Left ventricle myocardium inferior (tissue), 1 donor: ENCODE results near the gene DENND1A. TPM values are rescaled to one million over a fixed set of nuclear protein-coding genes. Genes with fewer than 3 reads are reported as not detected.

ENCODE experiments used
- DNase-seq: peaks from one replicate; pipeline ENCODE4 v3.0.0-alpha.2; 2020
- H3K27ac ChIP-seq: fragments of 200-600 bp; replicated peaks from 2 replicates; pipeline ENCODE4 v1.8.0; 2021
- H3K27me3 ChIP-seq: fragments of 200-600 bp; 2 replicates; pipeline ENCODE4 v1.8.0; 2021; ENCODE audit warnings: low read depth
- H3K36me3 ChIP-seq: fragments of 200-600 bp; 2 replicates; pipeline ENCODE4 v1.8.0; 2021
- H3K4me1 ChIP-seq: fragments of 200-600 bp; 2 replicates; pipeline ENCODE4 v1.8.0; 2021
- H3K4me3 ChIP-seq: fragments of 200-600 bp; 2 replicates; pipeline ENCODE4 v1.8.0; 2021; ENCODE audit warnings: mild to moderate bottlenecking, moderate library complexity
- H3K9me3 ChIP-seq: fragments of 200-600 bp; replicated peaks from 2 replicates; pipeline ENCODE4 v1.8.0; 2021
- intact Hi-C: fragments of 100-400 bp; cut with micrococcal nuclease; formaldehyde crosslinking; loops from one replicate; pipeline ENCODE4 v1.11.0; 2022
- total RNA-seq: library from RNA; stranded (reverse); fragmentation: NEBNext Ultra II Directional; extraction: Animal tissue kit (Norgen Biotek cat#: 25700); gene quantifications from one replicate; pipeline ENCODE4 v1.2.1, GENCODE V29; 2021
- TF ChIP-seq, protein P1 (sequence below): fragments of 200-600 bp; IDR thresholded peaks from 2 replicates; pipeline ENCODE4 v1.8.0; 2021; ENCODE audit warnings: antibody characterized with exemption, mild to moderate bottlenecking, borderline replicate concordance
- donor health status: DM: no; HTN: yes; CAD: no; lungs with severe emphysema.

Gene DENND1A
- total RNA-seq, 1 donor from 2014 or later, result 12.2 TPM

DNA sequence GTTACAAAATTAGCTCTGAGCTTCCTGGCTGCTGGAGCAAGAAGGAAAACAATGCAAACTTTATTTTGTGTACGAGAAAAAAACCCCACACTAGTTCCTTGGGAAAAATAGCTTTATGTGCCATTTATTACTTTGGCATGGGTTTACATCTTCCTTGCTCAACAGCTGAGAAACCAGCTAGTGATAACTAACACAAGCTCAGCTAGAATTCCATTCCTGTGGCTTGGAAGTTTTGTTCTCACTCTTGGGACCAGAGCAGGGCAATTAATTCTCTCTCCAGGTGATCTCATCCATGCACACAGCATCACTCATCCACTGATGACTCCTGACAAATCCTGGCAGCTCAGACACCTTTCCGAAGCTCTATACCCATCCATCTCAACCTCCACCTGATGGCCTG lies 469.8 kb downstream of the DENND1A start:
- TF ChIP-seq, protein P1, sequence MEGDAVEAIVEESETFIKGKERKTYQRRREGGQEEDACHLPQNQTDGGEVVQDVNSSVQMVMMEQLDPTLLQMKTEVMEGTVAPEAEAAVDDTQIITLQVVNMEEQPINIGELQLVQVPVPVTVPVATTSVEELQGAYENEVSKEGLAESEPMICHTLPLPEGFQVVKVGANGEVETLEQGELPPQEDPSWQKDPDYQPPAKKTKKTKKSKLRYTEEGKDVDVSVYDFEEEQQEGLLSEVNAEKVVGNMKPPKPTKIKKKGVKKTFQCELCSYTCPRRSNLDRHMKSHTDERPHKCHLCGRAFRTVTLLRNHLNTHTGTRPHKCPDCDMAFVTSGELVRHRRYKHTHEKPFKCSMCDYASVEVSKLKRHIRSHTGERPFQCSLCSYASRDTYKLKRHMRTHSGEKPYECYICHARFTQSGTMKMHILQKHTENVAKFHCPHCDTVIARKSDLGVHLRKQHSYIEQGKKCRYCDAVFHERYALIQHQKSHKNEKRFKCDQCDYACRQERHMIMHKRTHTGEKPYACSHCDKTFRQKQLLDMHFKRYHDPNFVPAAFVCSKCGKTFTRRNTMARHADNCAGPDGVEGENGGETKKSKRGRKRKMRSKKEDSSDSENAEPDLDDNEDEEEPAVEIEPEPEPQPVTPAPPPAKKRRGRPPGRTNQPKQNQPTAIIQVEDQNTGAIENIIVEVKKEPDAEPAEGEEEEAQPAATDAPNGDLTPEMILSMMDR, result no peak
- H3K36me3 ChIP-seq, result peaks cover 16% of the 10 kb centered on the region
- H3K27ac ChIP-seq, result no peak overlapping the region
- no peaks in the 10 kb centered on the region for H3K9me3 ChIP-seq
- DNase-seq, result no peak
- intact Hi-C loops, result no loop called here
- no peak overlapping the region for H3K4me3 ChIP-seq
- no peaks in the 10 kb centered on the region for H3K27me3 ChIP-seq
- H3K4me1 ChIP-seq, result no peaks in the 10 kb centered on the region

DNA sequence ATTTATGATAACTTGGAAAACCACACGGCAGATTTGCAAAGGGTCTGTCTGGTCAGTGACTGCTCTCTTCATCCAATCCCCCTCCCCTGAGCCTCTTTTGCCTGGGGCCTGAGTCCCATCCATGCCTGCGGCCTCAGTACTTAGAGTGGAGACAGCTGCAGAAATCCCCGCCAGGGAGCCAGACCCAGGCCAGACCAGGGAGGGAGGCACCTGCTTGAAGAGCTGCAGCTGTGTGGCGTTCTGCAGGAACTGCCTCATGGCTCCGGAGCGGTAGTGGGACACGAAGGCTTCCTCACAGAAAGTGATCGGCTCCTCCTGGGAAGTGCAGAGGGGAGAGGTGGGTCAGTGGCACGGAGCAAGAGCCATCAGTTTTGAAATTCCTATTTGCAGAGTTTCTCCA lies 472.3 kb downstream of the DENND1A start:
- no peaks in the 10 kb centered on the region for H3K9me3 ChIP-seq
- DNase-seq, result peak; percentile 46
- H3K36me3 ChIP-seq, result peaks cover 18% of the 10 kb centered on the region
- H3K27ac ChIP-seq, result no peak overlapping the region
- no peak overlapping the region for H3K4me3 ChIP-seq
- H3K27me3 ChIP-seq, result no peaks in the 10 kb centered on the region
- intact Hi-C loops, result no loop called here
- no peaks in the 10 kb centered on the region for H3K4me1 ChIP-seq
- TF ChIP-seq, protein P1, result no peak

DNA sequence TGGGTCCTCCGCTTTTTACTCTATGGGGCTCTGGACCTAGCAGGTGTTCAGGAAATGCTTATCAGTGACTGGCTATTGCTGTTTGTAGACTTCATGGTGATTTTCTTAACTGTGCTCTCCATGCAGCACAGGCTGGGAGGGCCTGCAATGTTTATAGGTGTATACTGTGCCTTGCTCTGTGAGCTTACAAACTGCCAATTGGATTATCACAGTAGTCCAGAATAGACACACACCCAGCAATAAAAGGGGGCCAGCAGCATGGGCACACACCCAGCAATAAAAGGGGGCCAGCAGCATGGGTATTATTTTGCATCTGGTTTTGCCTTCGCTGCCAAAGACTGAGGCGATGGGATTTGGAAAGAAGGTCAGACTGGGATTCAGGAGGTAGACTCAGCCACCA lies 473.9 kb downstream of the DENND1A start:
- Histone ChIP-seq H3K4me1 (peaks cover 5% of the 10 kb centered on the region), H3K36me3 (peaks cover 29% of the 10 kb centered on the region), H3K4me3 (no peak overlapping the region), H3K27me3 (no peaks in the 10 kb centered on the region), H3K9me3 (no peaks in the 10 kb centered on the region), H3K27ac (no peak overlapping the region)
- DNase-seq, result no peak
- TF ChIP-seq, protein P1, result no peak
- intact Hi-C loops, result no loop called here

DNA sequence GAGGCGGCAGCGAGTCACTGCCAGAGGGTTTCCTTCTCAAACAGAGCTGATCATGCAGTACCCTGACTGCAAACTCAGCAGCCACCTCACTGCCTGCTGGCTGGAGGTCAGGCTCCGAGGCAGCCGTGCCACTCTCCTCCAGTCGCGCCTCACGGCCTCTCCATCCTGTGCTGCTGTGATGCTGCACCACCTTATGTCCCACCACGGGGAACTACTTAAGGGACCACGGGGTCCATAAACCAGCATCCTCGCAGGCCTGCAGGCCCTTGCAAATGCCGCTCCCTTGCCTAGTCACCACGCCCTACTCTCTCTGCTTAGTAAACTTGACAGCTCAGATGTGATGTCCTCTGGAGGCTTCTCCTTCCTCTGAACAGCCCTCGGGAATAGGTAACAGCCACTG lies 474.7 kb downstream of the DENND1A start:
- no peak overlapping the region for H3K27ac ChIP-seq
- H3K27me3 ChIP-seq, result no peaks in the 10 kb centered on the region
- TF ChIP-seq, protein P1, result no peak
- peaks cover 9% of the 10 kb centered on the region for H3K4me1 ChIP-seq
- intact Hi-C loops, result no loop called here
- H3K4me3 ChIP-seq, result no peak overlapping the region
- H3K36me3 ChIP-seq, result peaks cover 29% of the 10 kb centered on the region
- no peak for DNase-seq
- no peaks in the 10 kb centered on the region for H3K9me3 ChIP-seq

DNA sequence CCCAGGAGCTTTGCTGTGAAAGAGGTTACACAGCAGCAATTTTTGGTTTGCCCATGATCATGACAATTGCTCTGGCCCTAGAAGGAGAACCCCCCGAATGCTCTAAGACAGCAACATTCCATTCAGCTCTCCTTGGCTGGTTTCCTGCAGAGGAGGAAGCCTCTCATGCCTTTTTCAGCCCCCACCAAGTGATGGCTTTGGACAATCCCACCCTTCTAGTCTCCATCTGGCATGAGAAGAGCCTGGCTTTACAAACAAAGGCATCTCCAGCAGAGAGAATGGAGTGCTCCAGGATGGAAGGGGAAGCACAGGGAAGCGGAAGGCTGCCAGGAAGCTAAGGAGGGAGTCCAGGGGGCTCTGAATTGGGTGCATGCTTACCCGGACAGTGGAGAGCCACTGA lies 475.6 kb downstream of the DENND1A start:
- peaks cover 29% of the 10 kb centered on the region for H3K36me3 ChIP-seq
- no peaks in the 10 kb centered on the region for H3K27me3 ChIP-seq
- TF ChIP-seq, protein P1, result no peak
- no peak overlapping the region for H3K4me3 ChIP-seq
- peaks cover 9% of the 10 kb centered on the region for H3K4me1 ChIP-seq
- no peaks in the 10 kb centered on the region for H3K9me3 ChIP-seq
- peak overlapping the region; percentile 24 for H3K27ac ChIP-seq
- intact Hi-C loops, result no loop called here
- DNase-seq, result no peak
